Muscle of back (tissue), 11 donors: Measurements from ENCODE around the gene WNT2B. TPM values are rescaled to one million over a fixed set of nuclear protein-coding genes. Genes with fewer than 3 reads are reported as not detected.

Source experiments
- DNase-seq, 3 donors: peaks; one replicate each; pipeline versions ENCODE4 v3.0.0 to v3.0.0-alpha.2; 2013
- polyA plus RNA-seq, 10 donors: library from polyadenylated mRNA; unstranded; fragments of 120-200 nt; gene quantifications; one replicate each; pipeline ENCODE4 v1.2.1, GENCODE V29; 2013; ENCODE audit not compliant: insufficient read length in 10 of 10

WNT2B gene
- polyA plus RNA-seq, 10 donors: 4.7 to 10.5 (median 6.3) TPM

DNA sequence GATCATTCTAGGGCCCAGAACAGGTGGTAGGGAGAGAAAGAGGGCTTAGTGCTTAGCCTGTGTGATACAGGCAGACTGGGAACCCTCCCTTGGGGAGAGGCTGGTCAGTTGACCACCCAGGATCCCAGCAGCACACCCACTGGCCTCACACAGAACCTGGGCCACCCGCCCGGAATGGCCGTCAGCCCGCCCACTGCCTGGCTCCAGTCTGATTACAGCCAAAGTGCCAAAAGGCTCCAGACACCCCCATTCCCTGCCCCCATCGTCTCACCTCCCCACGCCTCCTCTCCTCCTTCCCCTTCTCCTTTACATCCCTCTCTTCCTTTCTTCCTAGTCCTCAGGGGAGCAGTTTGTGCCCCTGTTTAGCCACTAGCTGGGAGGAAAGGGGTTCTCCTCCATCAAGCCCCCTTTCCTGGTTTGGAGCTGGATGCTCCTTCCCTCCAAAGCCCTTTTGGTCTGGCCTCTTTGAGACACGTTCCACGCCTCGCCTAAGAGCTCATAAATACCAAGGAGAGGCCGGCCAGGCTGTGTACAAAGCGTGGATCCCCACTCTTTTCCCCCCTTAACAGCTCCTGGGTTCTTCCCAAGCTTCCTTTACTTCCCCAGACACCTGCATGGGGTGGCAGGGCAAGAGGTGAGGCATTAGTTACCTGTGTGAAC lies 4.6 kb upstream of the WNT2B start:
- peak in 1 of 3 donors; percentile 51 for DNase-seq

- peak in 1 of 3 donors; percentile 63 for DNase-seq
Observed at GRCh38 chr1:112504661-112505399, 3.9 kb upstream of the WNT2B start.

- DNase-seq: no peak
Observed at GRCh38 chr1:112505400-112505785, 3.4 kb upstream of the WNT2B start.

- no peak for DNase-seq
Observed at GRCh38 chr1:112505878-112506277, 2.9 kb upstream of the WNT2B start.

DNA sequence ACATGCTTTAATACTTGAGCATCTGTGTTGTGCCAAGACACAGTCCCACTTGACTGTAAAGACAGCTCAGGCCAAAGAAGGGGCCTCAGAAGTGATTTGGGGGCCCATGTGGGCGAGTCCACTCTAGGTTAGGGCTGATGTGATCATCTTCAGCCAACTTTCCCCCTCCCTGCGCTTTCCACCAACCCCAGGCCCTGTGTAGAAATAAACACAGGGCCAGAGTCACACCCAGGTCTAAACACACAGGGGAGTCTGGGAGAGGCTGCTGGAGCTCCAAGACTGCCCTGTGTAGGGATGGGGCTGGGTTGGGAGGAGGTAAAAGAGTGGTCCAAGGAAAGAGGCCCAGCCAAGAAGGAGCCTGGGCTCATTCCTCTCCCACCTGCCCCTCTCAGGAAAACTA lies 2.5 kb upstream of the WNT2B start:
- DNase-seq: peak in 1 of 3 donors; percentile 70

GRCh38 chr1:112506731-112507130 lies 2.0 kb upstream of the WNT2B start:
- peak in 1 of 3 donors; percentile 49 for DNase-seq

DNA sequence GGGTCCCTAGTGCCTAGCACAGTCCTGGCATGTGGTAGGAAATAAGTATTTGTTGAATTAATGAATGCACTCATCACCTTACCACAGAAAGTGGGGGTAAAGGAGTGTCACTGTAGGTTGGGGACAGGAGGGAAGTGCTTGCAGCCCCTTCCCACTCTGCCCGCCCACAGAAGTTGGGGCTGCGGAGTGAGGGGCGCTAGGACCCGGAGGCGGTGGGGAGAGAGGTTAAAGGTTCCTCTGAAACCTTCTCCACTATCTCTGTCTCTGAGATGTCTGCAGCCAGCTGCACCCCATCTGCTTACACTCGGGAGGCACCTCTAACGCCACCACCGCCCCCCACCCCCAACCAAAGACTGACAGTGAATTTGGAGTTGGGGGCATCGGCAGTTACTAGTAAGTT lies 1.4 kb upstream of the WNT2B start:
- no peak for DNase-seq

DNA sequence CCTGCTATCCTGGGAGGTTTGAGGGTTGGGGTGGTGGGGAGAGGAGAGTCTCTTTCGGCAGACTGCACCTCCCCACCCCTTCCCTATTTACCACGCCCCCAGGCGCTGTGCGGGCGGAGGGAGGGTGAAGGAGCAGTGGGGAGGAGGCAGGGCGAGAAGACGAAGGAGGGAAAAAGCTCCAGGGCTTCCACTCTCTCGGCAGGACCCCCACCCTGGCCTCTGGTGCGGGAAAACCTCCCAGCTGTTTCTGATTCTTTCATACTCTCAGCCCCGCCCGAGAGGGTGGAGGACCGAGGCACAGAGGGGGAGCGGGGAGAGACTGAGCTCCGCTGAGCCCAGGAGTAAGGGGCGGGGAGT lies 866 bp upstream of the WNT2B start:
- peak in 1 of 3 donors; percentile 72 for DNase-seq

DNA sequence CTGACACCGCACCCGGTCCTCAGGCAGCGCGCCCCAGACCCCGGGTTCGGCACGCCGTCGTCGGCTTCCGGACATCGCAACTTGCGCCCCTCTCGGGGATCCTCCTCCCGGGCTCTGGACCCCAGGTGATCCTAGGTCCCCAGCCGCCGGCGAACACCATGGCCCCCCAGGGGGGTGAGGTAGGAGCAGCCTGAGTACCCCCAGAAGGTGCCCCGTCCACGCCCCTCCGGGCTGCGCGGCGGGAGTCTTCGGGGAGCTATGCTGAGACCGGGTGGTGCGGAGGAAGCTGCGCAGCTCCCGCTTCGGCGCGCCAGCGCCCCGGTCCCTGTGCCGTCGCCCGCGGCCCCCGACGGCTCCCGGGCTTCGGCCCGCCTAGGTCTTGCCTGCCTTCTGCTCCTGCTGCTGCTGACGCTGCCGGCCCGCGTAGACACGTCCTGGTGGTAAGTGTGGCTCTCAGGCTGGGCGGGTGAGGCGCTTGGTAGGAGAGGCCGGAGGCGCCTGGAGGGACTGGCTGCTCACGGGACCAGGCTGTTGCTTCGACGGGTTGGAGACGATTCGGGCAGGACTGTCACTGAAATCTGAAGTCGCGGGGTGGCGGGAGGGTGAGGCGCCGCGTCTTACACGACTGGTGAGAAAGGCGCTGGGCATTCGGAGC lies 367 bp downstream of the WNT2B start:
- peak in 1 of 3 donors; percentile 65 for DNase-seq

DNA sequence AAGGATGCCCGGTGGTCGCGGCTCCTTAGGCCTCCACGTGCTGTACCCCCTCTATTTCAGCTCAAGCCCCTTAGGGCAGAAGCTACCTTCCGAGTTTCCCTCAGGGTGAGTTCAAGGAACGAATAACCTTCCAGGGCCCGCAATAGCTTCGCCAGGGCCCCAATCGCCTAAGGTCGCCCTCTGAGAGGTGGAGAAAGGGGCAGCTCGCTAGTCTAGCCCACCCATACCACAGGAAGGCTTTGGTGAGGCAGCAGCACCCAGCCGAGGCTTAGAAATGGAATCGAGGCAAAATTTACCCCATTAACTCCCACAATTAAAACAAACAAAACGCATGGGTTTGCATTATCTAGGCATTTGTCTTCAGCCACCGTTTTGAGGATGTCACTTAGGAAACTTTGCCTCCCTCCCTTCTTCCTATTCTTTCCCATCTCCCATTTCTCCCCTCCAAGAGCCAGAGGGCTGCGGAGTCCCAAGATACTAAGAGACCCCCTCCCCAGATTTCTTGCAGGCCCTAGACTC lies 954 bp downstream of the WNT2B start:
- no peak for DNase-seq

DNA sequence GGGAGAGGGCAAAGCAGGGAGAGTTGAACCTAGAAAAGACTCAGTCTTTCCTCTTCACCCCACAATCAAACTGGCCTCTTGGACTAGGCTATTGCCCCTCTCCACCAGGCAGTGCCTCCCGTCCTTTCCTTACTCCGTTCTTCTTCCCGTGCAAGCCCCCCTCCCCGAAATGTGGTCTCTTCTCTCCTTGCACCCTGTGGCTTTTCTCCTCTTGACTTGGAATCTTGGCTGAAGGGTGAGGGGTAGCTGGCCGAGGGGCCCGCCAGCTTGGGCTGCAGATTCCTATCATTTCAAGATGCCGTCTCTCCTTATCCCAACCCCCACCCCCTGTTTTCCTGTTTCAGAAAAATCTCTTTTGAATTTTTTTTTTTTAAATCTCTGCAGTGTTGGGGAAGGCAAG lies 1.6 kb downstream of the WNT2B start:
- no peak for DNase-seq

DNA sequence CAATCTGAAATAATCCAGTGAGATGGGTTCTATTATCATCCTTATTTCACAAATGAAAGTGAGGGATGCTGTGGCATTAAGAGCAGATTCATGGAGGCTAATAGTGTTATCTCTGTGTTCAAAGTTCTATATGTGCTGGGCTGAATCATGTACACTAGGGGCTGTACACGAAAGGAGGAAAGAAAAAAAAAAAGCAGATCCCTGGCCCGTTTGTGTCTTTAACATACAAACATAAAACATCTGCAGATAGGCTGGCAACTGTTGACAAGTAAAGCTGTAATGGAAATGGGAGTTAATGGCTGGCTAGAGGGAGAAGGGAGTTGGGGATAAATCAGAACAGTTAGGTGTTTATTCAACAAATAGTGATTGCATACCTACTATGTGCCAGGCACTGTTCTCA lies 3.1 kb downstream of the WNT2B start:
- no peak for DNase-seq

DNA sequence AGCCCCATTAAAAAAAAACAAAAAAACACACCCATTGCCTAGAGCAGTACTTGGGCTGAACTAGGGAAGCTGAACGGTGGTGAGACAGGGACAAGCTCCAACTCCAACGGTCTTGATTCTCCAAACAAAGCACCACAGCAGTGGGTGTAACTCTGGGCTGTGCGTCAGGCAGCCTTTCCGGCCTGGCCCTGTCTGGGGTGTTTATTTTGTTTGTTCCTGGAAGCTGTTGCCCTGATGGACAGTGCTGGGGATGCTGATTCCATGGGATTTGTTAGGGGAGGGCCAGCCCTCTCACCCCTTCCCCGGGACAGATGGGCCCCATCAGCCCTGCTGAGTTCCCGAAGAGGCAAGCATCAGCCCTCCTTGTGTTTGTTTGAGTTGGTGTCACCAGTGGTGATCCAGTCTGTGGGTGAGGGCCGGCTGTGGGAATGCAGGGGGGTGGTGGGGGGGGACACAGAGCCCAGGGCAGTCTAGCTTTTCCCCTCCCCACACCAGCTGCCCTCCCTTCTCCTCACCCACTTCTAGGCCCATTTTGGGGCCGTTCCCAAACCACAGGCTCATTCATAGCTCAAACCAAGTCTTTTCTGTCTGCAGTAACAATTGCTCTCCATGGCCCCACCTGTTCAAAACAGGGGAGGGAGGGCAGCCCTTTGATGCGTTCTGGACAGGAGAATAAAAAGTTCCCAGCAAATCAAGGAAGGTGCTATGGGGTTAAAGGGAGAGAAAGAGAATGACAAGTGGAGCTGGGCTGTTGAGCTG lies 4.5 kb downstream of the WNT2B start:
- no peak for DNase-seq

DNA sequence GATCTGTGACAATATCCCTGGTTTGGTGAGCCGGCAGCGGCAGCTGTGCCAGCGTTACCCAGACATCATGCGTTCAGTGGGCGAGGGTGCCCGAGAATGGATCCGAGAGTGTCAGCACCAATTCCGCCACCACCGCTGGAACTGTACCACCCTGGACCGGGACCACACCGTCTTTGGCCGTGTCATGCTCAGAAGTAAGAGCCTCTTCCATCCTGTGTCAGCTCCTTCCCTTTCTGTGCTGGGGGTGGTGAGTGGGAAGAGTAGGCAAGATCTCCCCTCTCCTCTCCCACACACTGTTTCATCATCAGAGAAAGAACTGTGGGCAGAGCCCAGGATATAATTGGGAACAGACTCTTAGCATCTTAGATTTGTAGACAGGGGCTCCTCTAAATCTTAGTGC lies 6.1 kb downstream of the WNT2B start:
- no peak for DNase-seq

GRCh38 chr1:112515311-112516009 lies 6.7 kb downstream of the WNT2B start:
- no peak for DNase-seq

DNA sequence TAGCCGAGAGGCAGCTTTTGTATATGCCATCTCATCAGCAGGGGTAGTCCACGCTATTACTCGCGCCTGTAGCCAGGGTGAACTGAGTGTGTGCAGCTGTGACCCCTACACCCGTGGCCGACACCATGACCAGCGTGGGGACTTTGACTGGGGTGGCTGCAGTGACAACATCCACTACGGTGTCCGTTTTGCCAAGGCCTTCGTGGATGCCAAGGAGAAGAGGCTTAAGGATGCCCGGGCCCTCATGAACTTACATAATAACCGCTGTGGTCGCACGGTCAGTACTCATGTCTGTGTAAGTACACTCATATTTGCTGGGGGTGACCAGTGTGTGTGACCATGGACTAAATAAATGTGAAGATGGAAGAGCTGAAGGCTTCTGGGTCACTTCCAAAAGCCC lies 7.4 kb downstream of the WNT2B start:
- no peak for DNase-seq

GRCh38 chr1:112517231-112517630 lies 8.5 kb downstream of the WNT2B start:
- no peak for DNase-seq

DNA sequence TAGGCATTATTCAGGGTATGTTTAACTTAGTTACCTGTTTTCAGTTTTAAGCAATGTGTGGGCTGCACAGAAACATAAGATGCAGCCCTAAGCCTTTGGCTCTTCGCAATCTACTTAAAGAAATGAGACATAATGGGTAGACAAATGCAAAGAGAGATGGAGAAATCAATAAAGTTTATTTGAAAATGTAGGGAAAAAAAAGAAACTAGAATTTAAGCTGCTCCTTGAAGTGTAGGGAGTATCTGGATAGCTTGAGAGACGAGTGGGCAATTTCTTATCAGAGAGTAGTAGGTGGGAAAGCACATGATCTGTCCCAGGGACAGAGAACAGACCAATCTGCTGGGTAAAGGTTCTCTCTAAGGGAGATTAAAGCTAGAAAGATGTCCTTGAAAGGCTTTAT lies 8.9 kb downstream of the WNT2B start:
- DNase-seq: no peak

- no peak for DNase-seq
Observed at GRCh38 chr1:112518186-112518585, 9.4 kb downstream of the WNT2B start.

- no peak for DNase-seq
Observed at GRCh38 chr1:112520166-112520565, 11.4 kb downstream of the WNT2B start.

- DNase-seq: peak in 1 of 3 donors; percentile 91
Observed at GRCh38 chr1:112522621-112523020, 13.9 kb downstream of the WNT2B start.

- peak in 1 of 3 donors; percentile 59 for DNase-seq
Observed at GRCh38 chr1:112524251-112524650, 15.5 kb downstream of the WNT2B start.
